ENCODE results near the gene CFAP119.
"Not testable (repeated sequence)": the region's sequence is repeated elsewhere in the genome, so short reads cannot be mapped to it uniquely, and the experiment has no call there.

Gene CFAP119

GRCh38 chr16:30761928-30762902, at the start of gene CFAP119, which contains the start of gene RNF40:
CFAP119 (minus strand) TSS chr16:30762062; CDS start chr16:30761748, 314 bp downstream.
RNF40 (plus strand) TSS chr16:30762322; CDS start chr16:30762546, 224 bp downstream.
- TF ChIP-seq CTCF (conservative IDR thresholded peaks at IDR 0.05; ENCODE audit: control insufficient read depth, insufficient read depth, low read depth, low read length) = no peak
- peak; percentile 98 for DNase-seq (ENCODE audit: low read depth)
- H3K4me3 ChIP-seq (ENCODE audit: control insufficient read depth, low read depth, low read length) = peak within 1 kb of the TSS; percentile 92

GRCh38 chr16:30809675-30810074, 47.8 kb upstream of the CFAP119 start:
- not testable (repeated sequence) for DNase-seq (ENCODE audit: low read depth); H3K4me3 ChIP-seq (ENCODE audit: control insufficient read depth, low read depth, low read length)

GRCh38 chr16:30808890-30809426, 47.1 kb upstream of the CFAP119 start:
- not testable (repeated sequence) for DNase-seq (ENCODE audit: low read depth); H3K4me3 ChIP-seq (ENCODE audit: control insufficient read depth, low read depth, low read length)

- DNase-seq (ENCODE audit: low read depth) = no peak
- no peak overlapping the region for H3K4me3 ChIP-seq (ENCODE audit: control insufficient read depth, low read depth, low read length)
- no peak for TF ChIP-seq CTCF (conservative IDR thresholded peaks at IDR 0.05; ENCODE audit: control insufficient read depth, insufficient read depth, low read depth, low read length)
Observed at GRCh38 chr16:30808146-30808545, 46.3 kb upstream of the CFAP119 start.

GRCh38 chr16:30805370-30806169, 43.7 kb upstream of the CFAP119 start:
- peak overlapping the region; percentile 73 for H3K4me3 ChIP-seq (ENCODE audit: control insufficient read depth, low read depth, low read length)
- DNase-seq (ENCODE audit: low read depth) = peak; percentile 74
- TF ChIP-seq CTCF (conservative IDR thresholded peaks at IDR 0.05; ENCODE audit: control insufficient read depth, insufficient read depth, low read depth, low read length) = no peak

GRCh38 chr16:30805056-30805369, 43.2 kb upstream of the CFAP119 start:
- peak overlapping the region; percentile 73 for H3K4me3 ChIP-seq (ENCODE audit: control insufficient read depth, low read depth, low read length)
- DNase-seq (ENCODE audit: low read depth) = no peak
- TF ChIP-seq CTCF (conservative IDR thresholded peaks at IDR 0.05; ENCODE audit: control insufficient read depth, insufficient read depth, low read depth, low read length) = no peak

- no peak for TF ChIP-seq CTCF (conservative IDR thresholded peaks at IDR 0.05; ENCODE audit: control insufficient read depth, insufficient read depth, low read depth, low read length)
- no peak overlapping the region for H3K4me3 ChIP-seq (ENCODE audit: control insufficient read depth, low read depth, low read length)
- no peak for DNase-seq (ENCODE audit: low read depth)
Observed at GRCh38 chr16:30802936-30803335, 41.1 kb upstream of the CFAP119 start.
